Measurements from ENCODE around the gene ALDH3A2.

ALDH3A2 gene

DNA sequence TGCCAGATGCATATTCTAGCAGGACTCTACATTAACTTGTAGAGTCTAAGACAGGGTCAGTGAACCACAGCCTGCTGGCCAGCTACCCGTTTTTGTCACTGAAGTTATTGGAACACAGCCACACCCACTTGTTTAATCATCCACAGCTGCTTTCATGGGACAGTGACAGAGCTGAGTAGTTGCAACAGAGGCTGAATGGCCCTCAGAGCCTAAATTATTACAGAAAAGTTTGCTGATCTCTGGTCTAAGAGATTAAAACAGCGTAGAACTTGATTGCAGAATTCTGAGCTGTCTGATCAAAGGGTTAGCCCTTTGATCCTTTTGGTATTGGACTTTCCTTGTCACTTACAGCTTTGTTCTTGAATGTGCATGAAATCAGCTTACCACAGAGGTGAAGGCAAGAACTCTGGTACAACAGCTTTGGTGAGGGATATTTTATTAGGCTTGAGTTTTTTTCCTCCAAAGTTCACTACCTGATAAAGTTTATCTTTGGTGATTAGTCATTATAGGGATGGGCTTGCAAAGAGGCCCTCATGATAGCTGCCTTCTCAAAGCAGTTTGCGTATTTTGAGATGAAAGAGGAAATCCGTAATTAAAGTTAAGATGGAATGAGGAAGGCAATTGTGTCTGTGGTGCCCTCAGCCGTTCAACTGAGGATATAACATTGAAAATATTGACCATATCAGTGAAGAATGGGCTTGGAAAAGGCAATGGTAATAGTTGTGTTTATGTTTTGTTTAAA is 23.6 kb downstream of the ALDH3A2 start:
- Histone ChIP-seq H3K9me3 (ENCODE audit: severe bottlenecking) (no peaks in the 10 kb centered on the region), H3K27me3 (ENCODE audit: insufficient read depth, low read depth, severe bottlenecking) (no peaks in the 10 kb centered on the region), H3K4me3 (ENCODE audit: low read depth, low read length) (no peak overlapping the region), H3K36me3 (peaks cover 16% of the 10 kb centered on the region), H3K27ac (no peak overlapping the region)
- TF ChIP-seq CTCF (IDR thresholded peaks at IDR 0.05; ENCODE audit: low read depth, low read length) = 0 out of 2 replicates have a peak, but pooled peaks have one; percentile 2
- no peak for DNase-seq

DNA sequence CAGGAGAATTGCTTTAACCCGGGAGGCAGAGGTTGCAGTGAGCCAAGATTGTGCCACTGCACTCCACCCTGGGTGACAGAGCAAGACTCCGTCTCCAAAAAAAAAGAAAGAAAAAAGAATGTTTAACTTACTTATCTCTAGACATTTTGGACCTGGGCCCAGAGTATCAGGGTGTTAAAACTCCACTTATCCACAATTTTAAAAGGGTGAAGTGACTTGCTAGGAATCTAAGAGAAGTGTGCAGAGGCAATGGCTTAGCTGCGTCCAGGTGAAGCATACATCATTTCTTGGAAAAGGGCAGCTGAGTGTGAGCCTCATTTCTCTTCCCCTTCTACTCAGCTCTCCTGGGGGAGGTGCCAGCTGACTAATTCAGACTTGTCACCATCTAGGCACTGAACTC is 25.1 kb downstream of the ALDH3A2 start:
- TF ChIP-seq CTCF (IDR thresholded peaks at IDR 0.05; ENCODE audit: low read depth, low read length) = no peak
- Histone ChIP-seq H3K27me3 (ENCODE audit: insufficient read depth, low read depth, severe bottlenecking) (no peaks in the 10 kb centered on the region), H3K36me3 (peaks cover 17% of the 10 kb centered on the region), H3K27ac (no peak overlapping the region), H3K4me3 (ENCODE audit: low read depth, low read length) (no peak overlapping the region), H3K9me3 (ENCODE audit: severe bottlenecking) (no peaks in the 10 kb centered on the region)
- no peak for DNase-seq

GRCh38 chr17:19676896-19677295 is 28.3 kb downstream of the ALDH3A2 start:
- H3K27me3 ChIP-seq (ENCODE audit: insufficient read depth, low read depth, severe bottlenecking) = no peaks in the 10 kb centered on the region
- no peak overlapping the region for H3K4me3 ChIP-seq (ENCODE audit: low read depth, low read length)
- no peaks in the 10 kb centered on the region for H3K9me3 ChIP-seq (ENCODE audit: severe bottlenecking)
- no peak overlapping the region for H3K27ac ChIP-seq
- DNase-seq = no peak
- TF ChIP-seq CTCF (IDR thresholded peaks at IDR 0.05; ENCODE audit: low read depth, low read length) = no peak
- peaks cover 17% of the 10 kb centered on the region for H3K36me3 ChIP-seq

- H3K27ac ChIP-seq = no peak overlapping the region
- TF ChIP-seq CTCF (IDR thresholded peaks at IDR 0.05; ENCODE audit: low read depth, low read length) = no peak
These were observed 29.3 kb downstream of the ALDH3A2 start for GRCh38 chr17:19677736-19678379.

GRCh38 chr17:19678581-19679453 is 30.3 kb downstream of the ALDH3A2 start:
- H3K27me3 ChIP-seq (ENCODE audit: insufficient read depth, low read depth, severe bottlenecking) = no peaks in the 10 kb centered on the region
- H3K27ac ChIP-seq = no peak overlapping the region
- H3K9me3 ChIP-seq (ENCODE audit: severe bottlenecking) = no peaks in the 10 kb centered on the region
- no peak for DNase-seq
- no peak for TF ChIP-seq CTCF (IDR thresholded peaks at IDR 0.05; ENCODE audit: low read depth, low read length)
- H3K4me3 ChIP-seq (ENCODE audit: low read depth, low read length) = no peak overlapping the region
- peaks cover 17% of the 10 kb centered on the region for H3K36me3 ChIP-seq

More at GRCh38 chr17:19677736-19678379, 29.3 kb downstream of the ALDH3A2 start:
- Histone ChIP-seq H3K36me3 (peaks cover 17% of the 10 kb centered on the region), H3K9me3 (ENCODE audit: severe bottlenecking) (no peaks in the 10 kb centered on the region), H3K4me3 (ENCODE audit: low read depth, low read length) (no peak overlapping the region), H3K27me3 (ENCODE audit: insufficient read depth, low read depth, severe bottlenecking) (no peaks in the 10 kb centered on the region)
- no peak for DNase-seq
